HepG2 (cell line): ENCODE results near the gene BMP2. TPM values are rescaled to one million over a fixed set of nuclear protein-coding genes. Genes with fewer than 3 reads are reported as not detected.
A peak's percentile ranks its signal among the peaks of the same experiment; 100 is the strongest.

Experiments used
- ATAC-seq: fragments of 200-7000 bp; cut with Tn5 transposase; 3 replicates; pipeline ENCODE4 v1.9.1; 2020; ENCODE audit warnings: mild to moderate bottlenecking, moderate library complexity
- BruUV-seq: library from RNA; stranded (reverse); fragments of 400-500 nt; replicated peaks from 2 replicates; lab custom pipeline; 2021; lab: Mats Ljungman, UMichigan
- CTCF ChIA-PET: fragments of 300-600 bp; formaldehyde crosslinking; extraction: SDS; loops from one replicate; lab custom pipeline; 2021; ENCODE audit warnings: low total read pairs, inconsistent platforms, low intra/inter-chr PET ratio; lab: Yijun Ruan, JAX
- POLR2A ChIA-PET: fragments of 350-600 bp; sonication (Branson Sonifier 250); formaldehyde crosslinking; loops from one replicate; lab custom pipeline; 2020; ENCODE audit warnings: antibody characterized with exemption, inconsistent platforms; lab: Yijun Ruan, JAX
- DNase-seq: peaks from one replicate; pipeline ENCODE4 v3.0.0-alpha.2; 2015; ENCODE audit warnings: low spot score
- FAIRE-seq: peaks from 3 replicates; lab custom pipeline; 2011; peaks lifted over from hg19 to GRCh38; lab: Jason Lieb, UNC
- H2AFZ ChIP-seq: one replicate; pipeline ENCODE4 v1.6.1; 2011; ENCODE audit warnings: low read length, inconsistent platforms
- H3K27ac ChIP-seq: fragments of 300-600 bp; 3 replicates; pipeline ENCODE4 v1.8.0; 2011; ENCODE audit warnings: mixed run types, mild to moderate bottlenecking, mixed read lengths, low read length, inconsistent platforms; ENCODE audit not compliant: insufficient read depth; ENCODE audit errors: extremely low read length
- H3K27me3 ChIP-seq, 2 experiments: fragments of 200-600 bp in 1 of 2; 2 replicates in 1 of 2; 3 replicates in 1 of 2; pipeline versions ENCODE4 v1.6.0 to v1.8.0; 2011; ENCODE audit warnings: low read length in 2 of 2, mild to moderate bottlenecking in 2 of 2, moderate library complexity in 2 of 2, inconsistent platforms in 1 of 2; ENCODE audit not compliant: insufficient read depth in 2 of 2, control insufficient read depth in 1 of 2
- H3K36me3 ChIP-seq, 2 experiments: fragments of 200-600 bp in 1 of 2; replicated peaks in 1 of 2; 2 replicates in 1 of 2; 3 replicates in 1 of 2; pipeline versions ENCODE4 v1.5.1 to v1.8.0; 2011; ENCODE audit warnings: low read length in 2 of 2, inconsistent platforms in 1 of 2; ENCODE audit not compliant: insufficient read depth in 2 of 2, control insufficient read depth in 1 of 2
- H3K4me1 ChIP-seq: 2 replicates; pipeline ENCODE4 v1.5.1; 2012; ENCODE audit warnings: low read length, inconsistent platforms; ENCODE audit not compliant: insufficient read depth
- H3K4me2 ChIP-seq: 2 replicates; pipeline ENCODE4 v1.6.0; 2011; ENCODE audit warnings: low read depth, low read length, inconsistent platforms
- H3K4me3 ChIP-seq, 3 experiments: fragments of 200-600 bp in 1 of 3; sonication (generic), shearing (Covaris generic) in 1 of 3; replicated peaks in 1 of 3; 2 replicates each; pipeline ENCODE4 v1.5.1; 2011 to 2016; ENCODE audit warnings: low read length in 3 of 3, inconsistent platforms in 2 of 3, low read depth in 2 of 3, mild to moderate bottlenecking in 2 of 3, control low read depth in 1 of 3, mixed read lengths in 1 of 3; ENCODE audit not compliant: insufficient read depth in 1 of 3
- H3K79me2 ChIP-seq: one replicate; pipeline ENCODE4 v1.6.1; 2011; ENCODE audit warnings: low read length, inconsistent platforms; ENCODE audit not compliant: insufficient read depth
- H3K9ac ChIP-seq: 2 replicates; pipeline ENCODE4 v1.6.0; 2011; ENCODE audit warnings: mild to moderate bottlenecking, low read depth, low read length, inconsistent platforms; ENCODE audit not compliant: insufficient read depth
- H3K9me3 ChIP-seq: 2 replicates; pipeline ENCODE4 v1.5.1; 2012; ENCODE audit warnings: mild to moderate bottlenecking, low read length
- H4K20me1 ChIP-seq: 2 replicates; pipeline ENCODE4 v1.6.0; 2011; ENCODE audit warnings: inconsistent platforms, mild to moderate bottlenecking, low read length, moderate library complexity; ENCODE audit not compliant: insufficient read depth
- ZFP36 ChIP-seq: fragments of 150-350 bp; IDR thresholded peaks from 2 replicates; pipeline ENCODE4 v1.6.1; 2018; ENCODE audit warnings: borderline replicate concordance, low read length, low read depth; ENCODE audit not compliant: partially characterized antibody
- ZNF24 ChIP-seq: fragments of 450-650 bp; IDR thresholded peaks from 2 replicates; pipeline ENCODE4 v1.6.1; 2017; ENCODE audit warnings: antibody characterized with exemption, mild to moderate bottlenecking
- WGBS: methylation state at CpG from one replicate; pipeline ENCODE4 v1.1.6; 2017; ENCODE audit warnings: low lambda C conversion rate; 5-methylcytosine and 5-hydroxymethylcytosine counted together
- in situ Hi-C: cut with HindIII; loops from 2 replicates; pipeline ENCODE4 v1.10.0; 2017; ENCODE audit warnings: low pct_unique_long_range_greater_than_20kb; ENCODE audit not compliant: extremely low pct_ligation_motif_present
- intact Hi-C: fragments of 100-400 bp; cut with micrococcal nuclease; formaldehyde crosslinking; loops from one replicate; pipeline ENCODE4 v1.10.0; 2022; ENCODE audit not compliant: unreplicated experiment
- polyA plus RNA-seq, 8 experiments: library from polyadenylated mRNA; depleted of rRNA in 3 of 8; stranded (reverse) in 7 of 8; unstranded in 1 of 8; fragments of >200 nt; fragmentation: Illumina TruSeq in 4 of 8; extraction: Trizol in 4 of 8; gene quantifications; 2 replicates each; pipeline versions ENCODE4 v1.2.1 to v1.2.3, GENCODE V29; 2011 to 2016; ENCODE audit warnings: low read depth in 4 of 8, missing spikeins in 1 of 8, mixed read lengths in 1 of 8; ENCODE audit not compliant: insufficient read depth in 1 of 8
- total RNA-seq, 5 experiments: library from RNA; depleted of rRNA; stranded (reverse); fragments of >200 nt; fragmentation: Illumina TruSeq; extraction: Trizol; gene quantifications; 2 replicates each; pipeline ENCODE4 v1.2.3, GENCODE V29; 2016; ENCODE audit warnings: low read depth in 1 of 5
- TF ChIP-seq, protein P1 (sequence below): fragments of 450-650 bp; IDR thresholded peaks from 2 replicates; pipeline ENCODE4 v1.6.1; 2016
- TF ChIP-seq, protein P2 (sequence below): sonication (generic); formaldehyde crosslinking; IDR thresholded peaks from 2 replicates; pipeline ENCODE4 v1.4.0; 2020; ENCODE audit warnings: mild to moderate bottlenecking, missing genetic modification reagents

BMP2 gene
- total and polyA plus RNA-seq, 2 of the 13 experiments (the other 11 are each of a cell fraction or from before 2014, with no cell fraction given), result 0.02 to 0.03 TPM

DNA sequence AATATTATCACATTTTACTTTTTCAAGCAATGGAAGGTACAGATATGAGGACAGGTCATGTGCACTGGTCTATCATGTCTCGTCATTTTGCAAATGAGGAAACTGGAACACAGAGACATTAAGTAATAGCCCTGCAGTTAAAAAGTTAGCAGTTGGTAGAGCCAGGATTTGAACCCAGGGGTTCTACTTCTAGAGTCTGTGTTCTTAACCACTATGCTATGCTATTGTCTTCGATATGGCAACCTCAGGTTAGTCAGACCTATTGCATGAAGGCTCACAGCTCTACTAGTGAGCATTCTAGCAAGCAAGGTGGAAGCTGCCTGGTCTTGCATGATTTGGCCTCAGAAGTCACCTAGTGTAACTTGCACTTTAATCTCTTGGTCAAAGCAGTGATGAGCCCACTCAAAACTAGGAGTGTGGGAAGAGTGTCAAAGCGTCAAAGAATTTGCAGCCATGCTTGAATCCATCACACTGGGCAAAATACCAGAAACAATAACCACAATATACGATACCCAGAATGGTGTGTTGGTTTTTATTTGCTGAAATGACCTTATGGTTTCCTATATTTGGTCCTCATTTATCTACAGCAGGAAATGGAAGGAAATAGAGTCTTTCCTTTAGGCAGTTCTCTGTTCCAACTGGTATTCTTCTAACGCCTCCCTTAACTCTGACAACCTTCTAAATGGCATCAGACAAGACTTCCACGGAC is 20.4 kb upstream of the BMP2 start:
- ATAC-seq, result peak; percentile 50; the same call in 2 of the 3 replicates
- no TSS peak for BruUV-seq
- ChIA-PET CTCF (no interaction called here), POLR2A (no interaction called here)
- no peak for FAIRE-seq
- peak; percentile 25 for DNase-seq
- no peak overlapping the region for H3K9ac ChIP-seq
- no peak overlapping the region for H2AFZ ChIP-seq
- H3K4me2 ChIP-seq, result no peak overlapping the region
- H3K27ac ChIP-seq, result no peak overlapping the region
- intact Hi-C loops (no loop called here), in situ Hi-C loops (no loop called here)
- H3K79me2 ChIP-seq, result no peaks in the 10 kb centered on the region
- 26% methylated on average over 6 of the region's 6 CpGs for WGBS
- H4K20me1 ChIP-seq, result no peaks in the 10 kb centered on the region
- no peaks in the 10 kb centered on the region for H3K36me3 ChIP-seq
- no peak overlapping the region for H3K4me3 ChIP-seq
- TF ChIP-seq ZNF24, result peak; percentile 79; the same call in 1 of the 2 replicates
- TF ChIP-seq ZFP36, result no peak
- H3K4me1 ChIP-seq, result no peaks in the 10 kb centered on the region
- H3K27me3 ChIP-seq, result peaks cover 0 to 2% of the 10 kb centered on the region in 2 experiments; a peak in 1 of 5 replicates
- no peaks in the 10 kb centered on the region for H3K9me3 ChIP-seq

DNA sequence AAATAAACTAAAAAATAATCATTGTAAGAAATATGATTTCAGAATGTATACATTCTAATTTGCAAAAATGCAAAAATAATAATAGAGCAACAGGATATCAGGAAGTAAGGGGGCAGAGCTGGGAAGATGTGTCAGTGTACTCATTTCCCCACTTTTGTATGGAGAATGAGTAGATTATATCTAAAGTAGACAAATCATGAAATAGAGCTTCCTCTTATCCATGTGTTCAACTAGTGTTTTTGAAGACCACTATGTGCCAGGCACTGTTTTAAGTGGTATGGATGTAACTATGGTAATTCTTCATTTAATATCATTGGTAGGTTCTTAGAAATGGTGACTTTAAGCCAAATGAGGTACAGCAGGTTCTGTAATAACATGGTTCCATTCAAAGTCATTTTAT is 17.0 kb upstream of the BMP2 start:
- BruUV-seq, result no TSS peak
- H2AFZ ChIP-seq, result no peak overlapping the region
- ATAC-seq (no peak), FAIRE-seq (no peak), DNase-seq (no peak)
- H3K4me1 ChIP-seq, result no peaks in the 10 kb centered on the region
- intact Hi-C loops, result no loop called here
- H3K27me3 ChIP-seq, result no peaks in the 10 kb centered on the region
- H3K27ac ChIP-seq, result no peak overlapping the region
- ChIA-PET CTCF (no interaction called here), POLR2A (no interaction called here)
- no peaks in the 10 kb centered on the region for H3K79me2 ChIP-seq
- in situ Hi-C loops, result no loop called here
- no peak overlapping the region for H3K4me2 ChIP-seq
- H3K9me3 ChIP-seq, result no peaks in the 10 kb centered on the region
- H4K20me1 ChIP-seq, result no peaks in the 10 kb centered on the region
- TF ChIP-seq, protein P1, sequence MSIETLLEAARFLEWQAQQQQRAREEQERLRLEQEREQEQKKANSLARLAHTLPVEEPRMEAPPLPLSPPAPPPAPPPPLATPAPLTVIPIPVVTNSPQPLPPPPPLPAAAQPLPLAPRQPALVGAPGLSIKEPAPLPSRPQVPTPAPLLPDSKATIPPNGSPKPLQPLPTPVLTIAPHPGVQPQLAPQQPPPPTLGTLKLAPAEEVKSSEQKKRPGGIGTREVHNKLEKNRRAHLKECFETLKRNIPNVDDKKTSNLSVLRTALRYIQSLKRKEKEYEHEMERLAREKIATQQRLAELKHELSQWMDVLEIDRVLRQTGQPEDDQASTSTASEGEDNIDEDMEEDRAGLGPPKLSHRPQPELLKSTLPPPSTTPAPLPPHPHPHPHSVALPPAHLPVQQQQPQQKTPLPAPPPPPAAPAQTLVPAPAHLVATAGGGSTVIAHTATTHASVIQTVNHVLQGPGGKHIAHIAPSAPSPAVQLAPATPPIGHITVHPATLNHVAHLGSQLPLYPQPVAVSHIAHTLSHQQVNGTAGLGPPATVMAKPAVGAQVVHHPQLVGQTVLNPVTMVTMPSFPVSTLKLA, result peak; percentile 93
- TF ChIP-seq, protein P2, sequence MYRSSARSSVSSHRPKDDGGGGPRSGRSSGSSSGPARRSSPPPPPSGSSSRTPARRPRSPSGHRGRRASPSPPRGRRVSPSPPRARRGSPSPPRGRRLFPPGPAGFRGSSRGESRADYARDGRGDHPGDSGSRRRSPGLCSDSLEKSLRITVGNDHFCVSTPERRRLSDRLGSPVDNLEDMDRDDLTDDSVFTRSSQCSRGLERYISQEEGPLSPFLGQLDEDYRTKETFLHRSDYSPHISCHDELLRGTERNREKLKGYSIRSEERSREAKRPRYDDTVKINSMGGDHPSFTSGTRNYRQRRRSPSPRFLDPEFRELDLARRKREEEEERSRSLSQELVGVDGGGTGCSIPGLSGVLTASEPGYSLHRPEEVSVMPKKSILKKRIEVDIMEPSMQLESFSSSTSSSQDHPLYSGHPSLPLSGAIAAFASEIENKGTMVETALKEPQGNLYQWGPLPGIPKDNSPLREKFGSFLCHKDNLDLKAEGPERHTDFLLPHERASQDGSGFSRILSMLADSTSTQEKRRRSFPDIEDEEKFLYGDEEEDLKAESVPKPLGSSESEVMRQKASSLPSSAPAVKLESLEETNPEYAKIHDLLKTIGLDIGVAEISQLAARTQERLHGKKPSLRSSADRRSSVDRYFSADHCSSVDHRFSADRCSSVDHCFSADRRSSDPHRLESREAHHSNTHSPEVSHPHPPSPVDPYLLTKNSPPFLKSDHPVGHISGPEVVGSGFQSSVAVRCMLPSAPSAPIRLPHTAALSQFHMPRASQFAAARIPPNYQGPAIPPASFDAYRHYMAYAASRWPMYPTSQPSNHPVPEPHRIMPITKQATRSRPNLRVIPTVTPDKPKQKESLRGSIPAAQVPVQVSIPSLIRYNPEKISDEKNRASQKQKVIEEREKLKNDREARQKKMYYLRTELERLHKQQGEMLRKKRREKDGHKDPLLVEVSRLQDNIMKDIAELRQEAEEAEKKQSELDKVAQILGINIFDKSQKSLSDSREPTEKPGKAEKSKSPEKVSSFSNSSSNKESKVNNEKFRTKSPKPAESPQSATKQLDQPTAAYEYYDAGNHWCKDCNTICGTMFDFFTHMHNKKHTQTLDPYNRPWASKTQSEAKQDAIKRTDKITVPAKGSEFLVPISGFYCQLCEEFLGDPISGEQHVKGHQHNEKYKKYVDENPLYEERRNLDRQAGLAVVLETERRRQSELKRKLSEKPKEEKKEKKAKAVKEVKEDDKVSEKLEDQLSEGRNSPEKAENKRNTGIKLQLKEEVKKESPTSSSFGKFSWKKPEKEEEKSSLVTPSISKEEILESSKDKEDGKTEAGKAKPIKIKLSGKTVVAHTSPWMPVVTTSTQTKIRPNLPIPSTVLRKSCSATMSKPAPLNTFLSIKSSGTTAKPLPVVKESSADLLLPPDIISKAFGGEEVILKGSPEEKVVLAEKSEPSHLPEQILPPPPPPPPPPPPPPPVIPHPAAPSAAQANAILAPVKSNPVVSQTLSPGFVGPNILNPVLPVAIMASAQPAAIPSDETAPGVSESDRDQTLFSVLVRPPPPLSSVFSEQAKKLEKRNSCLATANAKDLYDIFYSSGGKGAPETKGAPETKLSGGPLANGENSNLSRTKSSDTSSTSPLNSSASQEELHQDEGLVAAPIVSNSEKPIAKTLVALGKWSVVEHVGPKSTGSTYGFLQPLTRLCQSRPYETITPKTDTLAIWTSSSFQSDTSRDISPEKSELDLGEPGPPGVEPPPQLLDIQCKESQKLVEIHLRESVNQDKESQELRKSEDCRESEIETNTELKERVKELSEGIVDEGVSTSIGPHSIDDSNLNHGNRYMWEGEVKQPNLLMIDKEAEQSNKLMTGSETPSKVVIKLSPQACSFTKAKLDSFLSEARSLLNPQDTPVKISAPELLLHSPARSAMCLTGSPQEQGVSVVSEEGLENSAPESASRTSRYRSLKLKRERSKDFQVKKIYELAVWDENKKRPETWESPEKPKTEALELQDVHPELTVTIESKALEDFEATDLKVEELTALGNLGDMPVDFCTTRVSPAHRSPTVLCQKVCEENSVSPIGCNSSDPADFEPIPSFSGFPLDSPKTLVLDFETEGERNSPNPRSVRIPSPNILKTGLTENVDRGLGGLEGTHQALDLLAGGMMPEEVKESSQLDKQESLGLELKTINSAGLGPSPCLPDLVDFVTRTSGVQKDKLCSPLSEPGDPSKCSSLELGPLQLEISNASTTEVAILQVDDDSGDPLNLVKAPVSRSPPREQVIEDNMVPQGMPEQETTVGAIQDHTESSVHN, result no peak
- no peak overlapping the region for H3K4me3 ChIP-seq
- no peak overlapping the region for H3K9ac ChIP-seq
- H3K36me3 ChIP-seq, result no peaks in the 10 kb centered on the region
